ENCODE data around the gene LEO1.

The LEO1 gene

GRCh38 chr15:51971375-51972133, at the start of gene LEO1:
LEO1 (minus strand) TSS chr15:51971778; CDS start chr15:51971745, 33 bp downstream.
- peak; percentile 57 to 79 (median 73) for DNase-seq (ENCODE audit: low read depth in 3 of 3)

GRCh38 chr15:52021128-52021671, 49.6 kb upstream of the LEO1 start:
- peak in 2 of 3 experiments; percentile 53 to 58 for DNase-seq (ENCODE audit: low read depth in 3 of 3)

- DNase-seq (ENCODE audit: low read depth in 3 of 3): no peak
These were observed 48.9 kb upstream of the LEO1 start for GRCh38 chr15:52020221-52021085.

- DNase-seq (ENCODE audit: low read depth in 3 of 3): peak; percentile 38 to 45 (median 42)
These were observed 48.0 kb upstream of the LEO1 start for GRCh38 chr15:52019394-52020220.

GRCh38 chr15:52018693-52019393, 47.3 kb upstream of the LEO1 start, which contains the start of gene MAPK6:
MAPK6 (plus strand) TSS chr15:52019219; CDS start chr15:52046461, 27,242 bp downstream.
- DNase-seq (ENCODE audit: low read depth in 3 of 3): peak; percentile 89 to 93 (median 91)

GRCh38 chr15:52018244-52018643, 46.7 kb upstream of the LEO1 start:
- DNase-seq (ENCODE audit: low read depth in 3 of 3): no peak

GRCh38 chr15:52016316-52016715, 44.7 kb upstream of the LEO1 start:
- DNase-seq (ENCODE audit: low read depth in 3 of 3): no peak

GRCh38 chr15:52014616-52015015, 43.0 kb upstream of the LEO1 start:
- DNase-seq (ENCODE audit: low read depth in 3 of 3): no peak

GRCh38 chr15:52013151-52013791, 41.7 kb upstream of the LEO1 start:
- DNase-seq (ENCODE audit: low read depth in 3 of 3): no peak

GRCh38 chr15:52012210-52012609, 40.6 kb upstream of the LEO1 start:
- DNase-seq (ENCODE audit: low read depth in 3 of 3): no peak

GRCh38 chr15:52011711-52012144, 40.1 kb upstream of the LEO1 start:
- no peak for DNase-seq (ENCODE audit: low read depth in 3 of 3)

GRCh38 chr15:52010633-52011595, 39.3 kb upstream of the LEO1 start:
- DNase-seq (ENCODE audit: low read depth in 3 of 3): no peak

- no peak for DNase-seq (ENCODE audit: low read depth in 3 of 3)
These were observed 37.3 kb upstream of the LEO1 start for GRCh38 chr15:52008698-52009434.

- DNase-seq (ENCODE audit: low read depth in 3 of 3): no peak
These were observed 36.8 kb upstream of the LEO1 start for GRCh38 chr15:52008359-52008697.

GRCh38 chr15:52006702-52007340, 35.2 kb upstream of the LEO1 start:
- DNase-seq (ENCODE audit: low read depth in 3 of 3): no peak

- no peak for DNase-seq (ENCODE audit: low read depth in 3 of 3)
These were observed 34.4 kb upstream of the LEO1 start for GRCh38 chr15:52005748-52006701.

- DNase-seq (ENCODE audit: low read depth in 3 of 3): no peak
These were observed 33.2 kb upstream of the LEO1 start for GRCh38 chr15:52004806-52005205.

Data from stimulated activated CD4-positive, alpha-beta T cell treated with anti-CD3 and anti-CD28 coated beads, TNF-alpha, amount 100 ng/mL, for 4 hours (primary cell).